GM19438 (cell line): Measurements from ENCODE around the gene HOXB4.

Experiments used
- ATAC-seq: cut with Tn5 transposase; IDR thresholded peaks from one replicate; pipeline ENCODE4 v1.9.1; 2021; ENCODE audit warnings: low read depth; ENCODE audit not compliant: unreplicated experiment

Gene HOXB4

GRCh38 chr17:48575066-48575582 is 3.0 kb downstream of the HOXB4 start:
- ATAC-seq = no peak

GRCh38 chr17:48574505-48575065 is 3.6 kb downstream of the HOXB4 start:
- no peak for ATAC-seq

DNA sequence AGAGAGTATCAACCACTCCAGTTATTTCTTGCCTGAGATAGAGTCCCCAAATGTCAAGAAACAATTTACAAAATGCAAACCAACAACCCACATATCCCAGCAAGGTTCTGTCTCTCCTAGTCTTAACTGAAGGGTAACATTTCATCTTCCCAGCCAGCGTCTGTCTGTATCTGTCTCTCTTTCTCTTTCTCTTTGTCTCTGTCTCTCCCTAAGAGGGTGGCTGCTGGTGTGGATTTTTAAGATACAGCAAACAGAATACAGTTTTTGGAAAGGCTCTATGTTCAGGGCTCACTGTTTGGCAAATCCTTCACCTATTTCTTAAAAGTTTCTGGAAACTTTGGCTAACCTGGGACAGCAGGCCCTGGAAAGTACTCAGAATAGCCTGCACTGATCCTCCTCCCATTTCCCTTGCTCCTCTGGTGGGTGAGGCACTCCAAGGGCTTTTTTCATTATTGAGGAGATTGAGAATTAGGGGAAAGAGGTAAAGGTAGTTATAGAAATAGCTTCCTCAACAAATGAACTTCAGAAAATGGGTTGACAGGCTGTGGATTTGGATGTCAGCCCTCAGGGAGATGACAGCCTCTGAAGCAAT is 6.2 kb downstream of the HOXB4 start:
- ATAC-seq = no peak

DNA sequence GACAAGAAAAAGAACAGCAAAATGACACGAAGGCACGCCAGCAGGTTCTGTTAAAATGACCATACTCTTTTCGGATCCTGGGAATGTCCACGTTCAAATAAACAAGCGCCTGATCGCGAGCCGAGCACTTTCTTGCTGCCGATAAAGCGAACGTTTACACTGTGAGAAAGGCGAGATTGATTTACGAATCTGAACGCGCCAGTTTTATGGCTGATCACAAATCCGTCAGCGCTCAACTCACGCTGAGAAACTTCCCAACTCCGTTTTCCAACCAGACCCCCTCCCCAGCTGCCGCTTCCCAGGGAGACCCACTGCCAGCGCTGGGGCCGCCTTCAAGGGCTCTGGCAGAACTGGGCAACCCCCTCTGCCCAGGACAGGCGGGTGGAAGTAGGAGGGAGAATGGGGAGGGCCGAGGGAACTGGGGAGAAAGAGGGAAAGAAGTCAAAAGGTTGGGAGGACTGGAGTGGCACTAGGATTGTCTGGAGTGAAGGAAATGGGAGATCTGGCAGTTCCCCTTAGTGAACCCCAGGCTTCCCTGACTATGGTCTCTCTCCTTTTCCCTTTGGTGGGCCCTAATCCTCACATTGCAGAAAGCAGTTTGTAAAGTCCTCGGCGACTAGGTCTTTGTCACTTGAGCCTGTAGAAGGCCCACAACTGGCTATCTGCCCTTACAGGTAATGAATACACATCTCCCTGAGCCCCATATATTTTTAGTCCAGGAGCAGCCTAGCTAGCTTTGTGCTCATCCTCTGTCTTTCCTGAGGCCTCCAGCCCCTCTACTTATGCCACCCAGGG is 6.9 kb downstream of the HOXB4 start:
- ATAC-seq = no peak

GRCh38 chr17:48570325-48571023 is 7.7 kb downstream of the HOXB4 start:
- no peak for ATAC-seq

GRCh38 chr17:48569674-48570324 is 8.4 kb downstream of the HOXB4 start:
- no peak for ATAC-seq

GRCh38 chr17:48569240-48569582 is 8.9 kb downstream of the HOXB4 start:
- no peak for ATAC-seq

GRCh38 chr17:48568499-48569239 is 9.5 kb downstream of the HOXB4 start:
- ATAC-seq = no peak

GRCh38 chr17:48567646-48568354 is 10.3 kb downstream of the HOXB4 start:
- ATAC-seq = no peak

GRCh38 chr17:48567209-48567608 is 10.9 kb downstream of the HOXB4 start:
- ATAC-seq = no peak

GRCh38 chr17:48566717-48567116 is 11.4 kb downstream of the HOXB4 start:
- no peak for ATAC-seq

GRCh38 chr17:48565925-48566710 is 12.0 kb downstream of the HOXB4 start:
- no peak for ATAC-seq

DNA sequence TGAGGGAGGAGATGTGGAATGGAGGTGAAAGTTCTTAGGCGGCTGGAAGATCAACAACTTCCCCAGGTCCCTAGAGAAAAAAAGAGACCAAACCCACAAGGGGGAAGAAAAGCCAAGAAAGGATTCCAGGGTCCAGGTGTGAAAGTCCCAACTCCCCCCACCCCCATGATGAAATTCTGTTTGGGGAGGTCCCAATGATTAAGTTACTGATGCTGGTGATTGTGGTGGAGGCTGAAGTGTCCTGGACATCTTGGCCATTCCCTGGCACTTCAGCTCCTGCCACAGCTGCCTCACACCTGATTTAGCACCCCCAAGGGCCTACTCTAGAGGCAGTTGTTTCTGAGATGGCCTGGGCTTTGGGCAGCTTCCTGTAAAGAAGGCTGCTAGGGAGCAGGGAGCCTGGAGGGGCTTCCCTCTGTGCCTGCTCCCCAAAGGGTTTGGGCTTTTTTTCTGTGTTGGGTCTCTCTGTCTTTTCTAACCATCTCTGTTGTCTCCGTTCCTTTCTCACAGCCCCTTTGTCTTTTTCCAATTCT is 13.1 kb downstream of the HOXB4 start:
- no peak for ATAC-seq

DNA sequence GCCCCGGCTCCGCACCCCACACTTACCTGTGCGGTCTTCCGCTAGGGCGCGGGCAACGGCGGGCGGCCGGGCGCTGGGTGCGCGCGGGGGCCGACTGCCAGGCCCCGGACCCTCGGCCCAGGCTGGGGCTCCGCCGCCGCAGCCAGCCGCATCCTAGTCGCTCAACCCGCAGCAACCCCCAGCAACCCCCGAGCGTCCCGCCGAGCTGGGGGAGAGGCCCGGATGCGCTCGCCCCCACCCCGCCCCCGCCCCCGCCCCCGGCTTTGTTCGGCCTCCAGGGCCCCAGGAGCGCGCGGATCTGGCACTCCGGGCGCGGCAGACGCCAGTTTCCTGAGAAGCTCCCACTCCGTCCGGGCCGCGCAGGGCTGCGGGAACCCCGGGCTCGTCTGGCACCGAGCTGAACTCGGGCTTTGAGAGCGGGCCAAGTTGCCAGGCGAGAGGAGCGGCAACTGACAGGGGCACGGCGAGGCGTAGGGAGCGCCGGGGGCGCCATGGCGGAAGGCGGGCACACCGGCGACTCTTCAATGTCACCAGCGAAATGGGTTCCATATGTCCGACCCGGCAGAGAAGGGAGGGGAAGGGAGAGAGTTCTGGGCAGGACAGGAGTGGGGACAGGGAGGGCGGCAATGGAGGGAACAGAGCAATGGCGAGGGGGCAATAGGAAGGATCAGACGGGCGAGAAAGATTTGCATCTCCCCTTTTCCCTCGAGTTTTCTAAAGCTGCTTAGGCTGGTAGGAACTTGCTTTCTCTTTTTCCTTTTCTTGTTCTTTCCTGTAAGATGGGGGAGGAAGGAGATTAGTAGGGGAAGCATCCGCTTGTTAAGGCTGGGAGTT is 13.7 kb downstream of the HOXB4 start:
- no peak for ATAC-seq

DNA sequence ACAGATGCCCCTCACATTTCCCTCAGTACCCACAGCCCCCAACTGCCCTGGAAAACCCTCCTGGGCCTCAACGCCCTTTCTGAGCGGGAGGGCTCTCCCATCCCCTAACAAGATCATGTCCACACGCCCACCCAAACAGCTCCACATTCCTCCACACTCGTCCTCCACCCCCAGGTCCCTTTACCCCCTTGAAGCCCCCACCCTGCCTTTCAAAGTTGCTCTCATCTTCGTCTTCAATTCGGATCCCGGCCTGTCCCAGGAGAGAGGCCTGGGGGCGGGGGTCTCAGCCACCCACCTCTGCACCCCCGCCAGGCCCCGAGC is 14.3 kb downstream of the HOXB4 start:
- ATAC-seq = no peak

GRCh38 chr17:48563385-48563838 is 14.7 kb downstream of the HOXB4 start:
- no peak for ATAC-seq

DNA sequence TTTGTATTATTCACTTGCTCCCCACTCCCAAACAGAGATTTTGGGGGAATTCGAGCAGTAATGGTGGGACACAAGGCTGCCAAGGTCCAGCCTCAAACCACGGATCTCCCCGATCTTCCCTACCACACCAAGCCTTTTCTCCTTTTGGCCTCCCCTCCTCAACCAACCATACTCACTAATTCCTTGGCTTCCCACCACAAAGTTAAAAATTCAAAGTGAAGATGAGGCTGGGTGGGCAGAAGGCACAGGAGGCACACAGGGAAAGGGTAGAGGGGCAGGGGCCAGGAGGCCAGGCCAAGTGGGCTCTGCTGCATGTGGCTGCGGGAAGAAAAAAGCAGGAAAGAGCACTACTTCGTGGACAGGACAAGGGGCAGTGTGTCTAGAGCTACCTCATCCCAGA is 15.2 kb downstream of the HOXB4 start:
- no peak for ATAC-seq
